Head of caudate nucleus (tissue), 42 donors: ENCODE data around the gene RELL1.
"Not testable (repeated sequence)": the region's sequence is repeated elsewhere in the genome, so short reads cannot be mapped to it uniquely, and the experiment has no call there.

ENCODE experiments used
- DNase-seq, 42 donors: peaks; one replicate each; pipeline versions ENCODE4 v3.0.0 to v3.0.0-alpha.2; 2020 to 2021; ENCODE audit warnings: mixed read lengths in 7 of 42
- intact Hi-C: fragments of 100-400 bp; cut with DNase I; formaldehyde crosslinking; loops from one replicate; pipeline ENCODE4 v1.15.0; 2022

The RELL1 gene

DNA sequence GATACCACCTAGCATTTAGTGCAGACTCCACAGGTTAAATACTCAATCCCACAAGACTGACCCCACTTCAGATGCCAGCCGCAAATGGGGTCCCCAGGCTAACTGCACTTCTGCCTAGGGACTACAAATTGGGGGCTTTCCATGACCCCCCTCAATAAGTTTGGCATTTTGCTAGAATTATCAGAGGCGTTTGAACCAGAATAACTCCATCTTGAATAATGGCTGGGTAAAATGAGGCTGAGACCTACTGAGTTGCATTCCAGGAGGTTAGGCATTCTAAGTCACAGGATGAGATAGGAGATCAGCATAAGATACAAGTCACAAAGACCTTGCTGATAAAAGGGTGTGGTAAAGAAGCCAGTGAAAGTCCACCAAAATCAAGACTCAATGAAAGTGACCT is 15.1 kb downstream of the RELL1 start:
- intact Hi-C loops, result no loop called here

DNA sequence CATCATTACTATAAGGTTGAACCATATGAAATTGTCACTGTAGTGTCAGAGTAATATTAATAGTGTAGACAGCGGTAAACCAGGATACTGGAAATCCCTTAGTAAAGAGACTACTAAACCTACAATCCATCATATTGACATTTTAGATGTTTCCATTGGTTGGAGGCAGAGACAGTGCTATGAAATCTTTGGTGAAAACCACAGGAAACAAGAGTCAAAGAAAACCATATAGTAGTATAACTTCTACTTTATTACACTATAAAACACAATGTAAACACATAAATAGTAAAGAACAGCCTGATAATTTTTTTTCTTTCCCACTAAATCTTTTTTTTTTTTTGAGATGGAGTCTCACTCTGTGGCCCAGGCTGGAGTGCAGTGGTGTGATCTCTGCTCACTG is 15.9 kb downstream of the RELL1 start:
- no peak for DNase-seq
- intact Hi-C loops, result no loop called here

More for the DNA sequence above, 15.1 kb downstream of the RELL1 start:
- DNase-seq, result no peak

DNA sequence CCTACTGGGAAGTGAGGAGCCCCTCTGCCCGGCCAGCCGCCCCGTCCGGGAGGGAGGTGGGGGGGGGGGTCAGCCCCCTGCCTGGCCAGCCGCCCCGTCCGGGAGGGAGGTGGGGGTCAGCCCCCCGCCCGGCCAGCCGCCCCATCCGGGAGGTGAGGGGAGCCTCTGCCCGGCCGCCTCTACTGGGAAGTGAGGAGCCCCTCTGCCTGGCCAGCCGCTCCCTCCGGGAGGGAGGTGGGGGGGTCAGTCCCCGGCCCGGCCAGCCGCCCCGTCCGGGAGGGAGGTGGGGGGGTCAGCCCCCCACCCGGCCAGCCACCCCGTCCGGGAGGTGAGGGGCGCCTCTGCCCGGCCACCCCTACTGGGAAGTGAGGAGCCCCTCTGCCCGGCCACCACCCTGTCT is 17.1 kb downstream of the RELL1 start:
- not testable (repeated sequence) for DNase-seq

DNA sequence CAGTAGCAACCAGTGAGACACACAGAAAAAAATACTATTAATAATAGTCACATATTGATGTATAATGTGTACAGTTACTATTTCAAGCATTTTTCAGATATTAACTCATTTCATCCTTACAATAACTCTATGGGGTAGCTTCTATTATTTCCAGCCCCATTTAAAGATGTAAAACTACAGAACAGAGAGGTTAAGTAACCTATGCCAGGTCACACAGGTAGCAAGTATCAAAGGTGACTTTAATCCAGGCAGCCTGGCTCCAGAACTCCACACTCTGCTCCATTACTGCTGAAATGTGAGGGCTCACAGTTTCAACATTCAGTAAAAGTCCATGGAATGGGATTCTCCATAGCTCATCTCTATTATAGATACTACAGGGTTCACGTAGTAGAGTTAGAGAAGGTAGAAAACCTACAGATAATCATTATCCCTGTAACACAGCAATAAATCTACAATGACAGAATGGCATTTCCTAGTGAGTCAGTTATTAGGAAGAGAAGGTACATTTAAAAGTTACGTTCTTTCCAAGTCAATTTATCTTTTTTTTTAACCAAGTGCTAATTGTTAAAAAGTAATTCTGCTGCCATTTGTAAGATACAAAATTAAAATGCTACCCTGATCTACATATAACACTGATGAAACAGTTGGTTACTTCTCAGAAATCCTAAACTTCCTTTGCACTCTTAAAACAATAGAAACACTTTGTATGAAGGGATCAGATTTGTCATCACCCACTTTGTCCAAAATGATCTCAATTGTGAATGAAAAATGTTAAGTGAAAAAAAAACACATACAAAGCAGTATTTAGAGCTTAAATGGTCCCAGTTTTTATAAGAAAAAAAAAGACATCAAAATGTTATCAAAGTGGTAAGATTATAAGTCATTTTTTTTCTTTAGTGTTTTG is 18.7 kb downstream of the RELL1 start:
- DNase-seq, result no peak
- intact Hi-C loops, result no loop called here

More for the DNA sequence above, 17.1 kb downstream of the RELL1 start:
- intact Hi-C loops, result not testable (repeated sequence)

DNA sequence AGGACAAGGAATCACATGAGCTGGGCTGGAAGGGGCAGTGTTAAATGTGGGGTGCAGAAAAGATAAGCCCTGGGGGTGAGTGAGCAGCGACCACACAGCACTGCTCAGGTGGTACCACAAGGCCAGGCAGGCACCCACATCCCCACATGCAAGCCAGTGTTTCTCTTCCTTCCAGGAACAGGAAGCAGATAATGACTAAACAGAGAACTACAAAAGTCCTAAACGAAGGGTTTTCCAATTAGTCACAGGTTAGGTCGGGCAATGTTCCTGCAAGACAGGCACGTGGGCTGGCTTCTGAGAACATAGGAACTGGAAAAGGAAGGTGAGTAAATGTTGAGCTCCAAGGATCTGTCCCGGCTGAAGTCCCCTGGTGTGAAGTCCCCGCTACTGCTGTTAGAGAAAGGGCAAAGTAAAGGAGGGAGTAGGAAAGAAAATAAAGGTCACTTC is 19.5 kb downstream of the RELL1 start:
- intact Hi-C loops, result no loop called here
- peak in 4 of 42 donors; percentile 2 to 27 (median 19) for DNase-seq

DNA sequence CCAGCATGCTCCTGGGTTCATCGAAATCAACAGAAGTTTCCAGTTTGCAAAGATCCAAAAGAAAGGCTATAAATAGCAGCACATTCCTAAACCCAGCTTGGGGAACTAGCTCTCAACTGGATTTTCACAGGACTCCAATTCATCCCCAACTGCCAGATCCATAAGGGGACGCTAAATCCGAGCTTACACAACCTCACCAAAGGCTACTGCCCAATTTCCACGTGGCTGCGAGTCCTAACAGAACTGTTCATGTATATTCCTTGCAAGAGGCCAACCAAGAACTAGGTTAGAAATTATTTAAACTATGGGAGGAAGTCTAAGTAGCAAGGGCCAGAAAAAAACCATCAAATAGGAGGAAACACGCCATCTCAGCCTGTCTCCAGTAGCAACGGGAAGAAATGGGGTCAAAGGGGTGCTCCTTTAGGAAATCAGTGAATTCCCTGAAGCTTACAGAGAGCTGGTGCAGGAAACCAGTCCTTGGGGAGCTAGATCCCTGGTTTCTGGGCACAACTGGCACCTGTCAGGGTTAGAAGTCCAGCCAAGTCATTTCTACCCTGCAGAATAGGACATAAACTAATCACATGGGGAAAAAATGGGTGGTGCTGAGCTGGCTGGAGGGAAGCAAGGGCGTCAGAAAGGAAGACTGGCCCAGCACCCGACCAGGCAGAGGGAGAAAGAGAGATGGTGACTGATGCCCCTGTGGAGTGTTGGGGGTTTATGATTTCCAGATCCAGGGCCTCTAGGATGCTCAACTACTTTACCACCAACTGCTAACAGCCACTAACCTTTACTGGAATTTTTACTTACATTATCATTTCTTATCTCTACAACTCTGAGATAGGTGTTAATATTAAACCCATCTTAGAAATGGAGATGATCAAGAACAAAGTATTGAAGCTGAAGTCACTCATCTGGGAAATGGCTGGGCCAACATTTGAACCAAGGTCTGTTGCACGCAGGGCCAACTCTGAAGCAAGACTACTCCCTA is 20.5 kb downstream of the RELL1 start:
- intact Hi-C loops, result no loop called here
- DNase-seq, result no peak

DNA sequence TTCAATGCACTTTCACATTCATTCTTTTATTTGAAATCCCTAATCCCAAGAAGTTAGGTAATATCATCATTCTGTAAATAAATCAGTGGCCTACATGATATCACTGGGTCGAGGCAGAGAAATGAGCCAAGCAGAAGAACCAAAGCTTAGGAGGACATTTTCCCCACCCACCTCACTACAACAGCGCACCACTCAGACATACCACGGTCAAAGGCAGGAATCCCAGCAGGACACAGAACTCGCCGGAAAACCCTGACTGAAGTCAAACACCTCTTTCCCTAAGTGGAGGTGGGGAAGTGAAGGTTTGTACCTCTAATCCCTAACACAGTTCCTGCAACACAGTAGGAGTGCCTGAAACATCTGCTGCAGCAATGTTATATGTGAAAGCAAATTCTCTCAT is 21.5 kb downstream of the RELL1 start:
- intact Hi-C loops, result no loop called here
- DNase-seq, result no peak

DNA sequence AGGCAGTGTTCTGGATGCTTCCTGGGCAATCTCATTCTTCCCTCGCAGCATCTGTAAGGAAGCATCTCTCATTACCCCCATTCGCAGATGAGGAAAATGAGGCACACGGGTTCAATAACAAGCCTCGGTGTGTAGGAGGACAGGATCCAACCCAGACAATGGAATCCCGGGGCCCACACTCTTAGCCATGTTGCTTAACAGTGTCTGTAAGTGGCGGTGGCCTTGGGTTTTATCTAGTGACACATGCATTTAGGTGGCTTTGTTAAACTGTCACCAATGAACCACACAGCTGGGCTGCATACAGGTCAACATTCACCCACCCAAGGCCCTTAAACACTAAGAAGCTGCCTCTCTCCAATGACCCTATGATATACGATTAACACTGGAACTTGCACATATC is 22.6 kb downstream of the RELL1 start:
- intact Hi-C loops, result no loop called here
- DNase-seq, result no peak

DNA sequence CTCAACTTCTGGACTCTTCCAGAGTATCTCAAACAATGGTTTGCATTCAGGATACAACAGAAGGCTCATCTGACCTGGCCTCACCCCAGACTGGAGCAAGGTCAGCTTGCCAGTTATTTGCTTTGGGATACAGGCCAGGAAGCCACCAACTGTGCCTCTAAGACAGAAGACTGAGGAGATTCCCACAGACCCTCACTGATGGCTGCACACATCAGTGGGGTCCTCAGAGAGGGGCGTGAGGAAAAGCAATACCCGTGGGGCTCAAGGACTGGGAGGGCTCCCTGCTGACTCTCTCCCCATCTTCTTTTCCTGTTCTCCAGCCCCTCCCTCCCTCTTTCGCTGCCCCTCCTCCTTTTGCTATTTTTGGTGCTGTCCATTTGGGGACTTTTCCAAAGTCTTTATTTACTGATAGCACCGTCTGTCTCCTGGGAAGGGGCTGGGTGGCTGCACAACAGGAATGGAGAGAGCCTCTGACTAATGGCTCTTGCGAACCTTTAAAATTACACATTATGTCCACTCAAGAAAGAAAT is 23.2 kb downstream of the RELL1 start:
- DNase-seq, result peak in 1 of 42 donors; percentile 9

DNA sequence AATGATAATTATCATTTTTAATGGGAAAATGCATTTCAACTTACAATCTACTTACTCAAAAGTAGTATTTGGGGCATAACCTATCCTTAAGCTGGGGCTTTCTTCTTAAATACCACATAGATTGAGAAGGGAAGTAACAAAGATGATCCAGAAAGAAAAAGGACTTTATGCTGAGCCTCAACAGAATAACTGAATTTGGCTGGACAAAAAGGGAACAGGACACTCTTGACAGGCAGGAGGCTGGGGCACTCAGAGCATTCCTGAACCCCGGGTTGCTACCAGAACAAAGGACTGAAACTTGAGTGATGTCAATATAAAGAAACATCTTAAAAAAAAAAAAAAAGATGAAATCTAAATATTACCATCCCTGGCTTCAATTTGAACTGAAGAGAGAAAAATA is 23.9 kb downstream of the RELL1 start:
- intact Hi-C loops, result no loop called here
- DNase-seq, result no peak

More for the DNA sequence above, 23.2 kb downstream of the RELL1 start:
- intact Hi-C loops, result no loop called here

DNA sequence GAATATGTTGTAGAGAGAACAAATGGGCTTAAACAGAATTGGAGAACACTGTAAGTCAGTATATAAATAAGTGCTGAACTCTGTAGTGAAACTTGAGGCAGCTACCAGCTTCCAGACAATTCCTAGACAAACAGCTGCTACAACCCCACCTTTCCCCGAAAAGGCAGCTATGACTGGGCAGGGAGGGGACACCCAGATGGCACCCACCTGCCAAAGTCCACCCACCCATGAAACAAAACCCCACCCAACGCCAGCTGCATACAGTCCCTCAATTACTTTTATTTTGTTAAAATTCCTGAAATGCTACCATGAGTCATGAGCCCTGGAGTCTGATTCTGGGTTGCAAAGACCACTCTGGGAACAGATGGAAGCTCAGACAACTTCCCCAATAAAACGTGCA is 24.4 kb downstream of the RELL1 start:
- no peak for DNase-seq
- intact Hi-C loops, result no loop called here

DNA sequence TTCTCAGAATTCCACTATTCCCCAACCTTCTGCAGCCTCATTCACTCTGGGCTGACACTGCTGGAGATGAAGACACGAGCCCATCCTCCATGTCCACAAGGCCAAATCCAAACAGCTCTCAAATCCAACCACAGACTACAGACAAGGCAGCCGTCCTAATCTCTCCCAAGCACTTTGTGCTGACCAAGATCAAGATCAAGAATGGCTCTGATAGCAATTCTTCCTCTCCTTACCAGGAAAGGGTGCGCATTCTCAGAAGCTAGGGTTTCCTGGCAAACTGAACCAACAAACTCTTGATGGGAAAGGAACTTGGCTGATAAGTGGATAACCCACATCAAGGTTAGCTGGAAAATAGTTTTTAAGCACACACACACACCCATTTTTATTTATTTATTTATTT is 26.5 kb downstream of the RELL1 start:
- intact Hi-C loops, result no loop called here
- DNase-seq, result no peak

DNA sequence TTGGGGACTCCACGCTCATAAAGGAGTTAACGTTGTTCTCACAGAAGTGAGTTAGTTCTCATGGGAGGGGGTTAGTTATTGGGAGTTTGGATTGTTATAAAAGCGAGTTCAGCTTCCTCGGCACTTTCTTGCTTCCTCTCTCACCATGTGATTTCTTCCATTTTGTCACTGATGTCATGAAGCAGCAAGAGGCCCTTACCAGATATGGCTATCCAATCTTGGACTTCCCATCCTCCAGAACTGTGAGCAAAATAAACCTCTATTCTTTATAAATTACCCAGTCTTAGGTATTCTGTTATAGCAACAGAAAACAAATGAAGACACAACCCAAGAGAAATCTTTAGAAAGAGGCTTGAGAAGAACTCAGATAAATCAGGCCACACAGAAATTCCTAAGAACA is 29.5 kb downstream of the RELL1 start:
- intact Hi-C loops, result no loop called here
- DNase-seq, result no peak

DNA sequence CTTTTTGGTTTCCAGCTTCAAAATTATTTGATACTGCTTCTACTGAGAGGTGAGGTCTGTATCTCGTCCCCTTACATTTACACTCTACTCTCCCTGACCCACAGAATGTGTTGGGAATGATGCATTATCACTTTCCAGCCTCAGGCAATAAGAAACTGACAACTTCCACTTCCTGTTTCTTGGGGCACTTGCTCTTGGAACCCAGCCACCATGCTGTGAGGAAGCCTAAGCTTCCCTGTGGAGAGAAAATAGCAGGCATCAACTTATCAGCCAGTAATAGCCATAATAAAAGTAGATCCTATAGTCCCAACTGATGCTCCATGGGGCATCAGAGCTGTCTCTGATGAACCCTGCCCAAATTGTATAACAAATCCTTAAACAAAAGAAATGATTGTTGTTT is 32.6 kb downstream of the RELL1 start:
- no peak for DNase-seq
- intact Hi-C loops, result no loop called here

DNA sequence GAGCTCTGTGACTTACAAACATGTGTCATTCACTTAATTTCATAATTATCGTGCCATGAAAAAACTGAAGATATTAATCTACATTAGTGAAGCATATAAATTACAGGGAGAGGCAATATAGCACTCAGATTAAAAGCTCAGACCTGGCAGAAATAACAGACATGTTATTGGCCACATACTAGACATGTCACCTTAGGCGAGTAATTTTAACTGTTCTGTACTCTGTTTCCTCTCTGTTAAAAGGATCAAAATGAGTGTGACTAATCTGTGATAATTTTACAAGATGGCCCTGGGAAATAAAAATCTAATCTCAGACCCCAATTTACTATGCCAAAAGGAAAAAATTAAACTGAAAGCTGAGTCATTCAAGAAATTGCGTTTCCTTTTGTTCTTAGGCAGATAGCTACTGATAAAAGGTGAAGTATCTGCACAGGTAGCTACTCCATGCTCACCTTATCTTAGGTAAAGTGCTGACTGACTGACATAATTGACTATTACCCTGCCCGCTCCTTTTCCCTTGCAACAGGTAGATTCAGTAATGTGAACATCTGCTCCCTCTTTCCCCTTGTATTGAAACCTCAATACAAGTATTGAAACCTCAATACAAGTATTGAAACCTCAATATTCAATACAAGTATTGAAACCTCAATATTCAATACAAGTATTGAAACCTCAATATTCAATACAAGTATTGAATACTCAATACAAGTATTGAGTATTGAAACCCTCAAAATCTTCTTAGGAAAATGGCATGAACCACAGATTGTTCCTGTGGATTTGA is 33.2 kb downstream of the RELL1 start:
- intact Hi-C loops, result no loop called here
- DNase-seq, result no peak

DNA sequence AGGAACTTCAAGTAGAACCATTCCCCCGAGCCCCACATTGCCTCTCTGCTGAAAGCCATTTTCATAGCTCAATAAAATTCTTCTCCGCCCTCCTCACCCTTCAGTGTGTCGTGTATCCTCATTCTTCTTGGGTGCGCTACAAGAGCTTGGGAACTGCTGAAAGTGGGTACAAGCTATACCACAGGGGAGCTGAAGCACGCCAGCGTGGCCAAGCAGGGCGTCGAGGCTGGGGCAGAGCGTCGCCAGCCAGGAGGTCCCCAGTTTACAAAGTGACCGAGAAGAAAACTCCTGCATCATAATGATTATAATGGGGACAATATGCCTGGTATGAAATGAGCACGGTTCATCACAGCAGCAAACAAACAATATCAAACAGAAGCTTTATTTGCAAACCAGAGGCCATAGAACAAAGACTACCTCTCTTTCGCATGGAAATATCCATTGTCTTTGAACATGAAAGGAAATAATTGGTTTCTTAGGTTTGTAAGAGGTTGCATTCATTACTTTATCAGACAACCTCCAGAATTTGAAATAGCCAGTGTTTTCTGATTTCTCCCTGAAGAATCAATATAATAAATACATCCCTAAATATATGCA is 34.3 kb downstream of the RELL1 start:
- no peak for DNase-seq

DNA sequence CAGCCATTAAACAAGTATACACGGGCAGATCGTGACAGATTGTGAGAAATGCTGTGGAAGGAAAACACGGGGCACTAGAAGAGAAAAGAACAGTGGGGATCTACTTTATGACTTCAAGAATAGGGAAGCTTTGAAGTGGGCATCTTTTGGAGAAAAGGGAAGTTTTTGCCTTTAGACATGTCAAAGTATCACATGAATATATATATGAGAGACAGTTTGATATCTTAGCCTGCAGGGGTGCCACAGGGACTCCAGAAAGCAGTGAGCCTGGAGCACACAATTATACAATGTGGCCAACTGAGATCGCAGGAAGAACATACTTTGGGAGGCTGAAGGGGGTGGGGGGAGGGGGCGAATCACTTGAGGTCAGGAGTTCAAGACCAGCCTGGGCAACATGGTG is 35.7 kb downstream of the RELL1 start:
- intact Hi-C loops, result no loop called here
- no peak for DNase-seq

More for the DNA sequence above, 34.3 kb downstream of the RELL1 start:
- intact Hi-C loops, result no loop called here

DNA sequence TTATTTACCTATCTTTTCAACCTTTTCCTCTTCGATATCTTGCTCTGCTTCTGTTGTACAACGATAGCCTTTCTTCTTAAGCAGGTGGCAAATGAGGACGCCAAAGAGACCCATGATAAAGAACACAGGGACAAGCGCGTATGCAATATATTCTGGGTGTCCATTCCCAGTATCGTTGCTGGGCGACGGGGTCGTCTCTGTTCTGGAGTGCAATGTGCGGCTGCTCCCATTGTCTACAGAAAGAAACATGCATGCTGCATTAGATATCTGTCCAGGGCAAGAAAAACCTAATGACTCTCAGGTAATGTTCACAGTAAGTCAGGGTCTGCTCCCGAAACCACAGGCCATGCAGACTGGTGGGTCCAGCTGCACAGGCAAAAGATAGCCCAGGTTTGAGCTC is 36.9 kb downstream of the RELL1 start:
- DNase-seq, result no peak
- intact Hi-C loops, result no loop called here
